Activated CD8-positive, alpha-beta T cell treated with anti-CD3 and anti-CD28 coated beads for 36 hours (primary cell): ENCODE data around the gene DRAM2. TPM values are rescaled to one million over a fixed set of nuclear protein-coding genes. Genes with fewer than 3 reads are reported as not detected.

Source experiments
- ATAC-seq: fragments of 200-7000 bp; cut with Tn5 transposase; one replicate; pipeline ENCODE4 v1.10.0; 2021; ENCODE audit warnings: mild to moderate bottlenecking, moderate library complexity
- CTCF ChIA-PET: fragments of 350-600 bp; sonication (Branson Sonifier 250); formaldehyde crosslinking; loops from one replicate; lab custom pipeline; 2021; ENCODE audit warnings: antibody characterized with exemption; lab: Charles Lee
- POLR2A ChIA-PET: fragments of 350-600 bp; sonication (Branson Sonifier 250); formaldehyde crosslinking; loops from one replicate; lab custom pipeline; 2021; ENCODE audit warnings: antibody characterized with exemption; lab: Charles Lee
- DNase-seq: peaks from one replicate; pipeline ENCODE4 v3.0.0-alpha.2; 2020
- H3K27ac Mint-ChIP-seq: one replicate; pipeline ENCODE4 v1.8.0; 2021; ENCODE audit warnings: mild to moderate bottlenecking, mixed read lengths
- H3K27me3 Mint-ChIP-seq: one replicate; pipeline ENCODE4 v1.8.0; 2021; ENCODE audit warnings: mixed read lengths
- H3K36me3 Mint-ChIP-seq: one replicate; pipeline ENCODE4 v1.8.0; 2021; ENCODE audit warnings: low read depth, mixed read lengths
- H3K4me1 Mint-ChIP-seq: one replicate; pipeline ENCODE4 v1.8.0; 2021; ENCODE audit warnings: low read depth, mixed read lengths
- H3K4me3 Mint-ChIP-seq: one replicate; pipeline ENCODE4 v1.8.0; 2021; ENCODE audit warnings: mild to moderate bottlenecking, moderate library complexity, mixed read lengths
- H3K9me3 Mint-ChIP-seq: one replicate; pipeline ENCODE4 v1.8.0; 2021; ENCODE audit warnings: mixed read lengths
- CTCF ChIP-seq: fragments of 200-600 bp; IDR thresholded peaks from one replicate; pipeline ENCODE4 v1.8.0; 2022; ENCODE audit warnings: antibody characterized with exemption, mild to moderate bottlenecking
- intact Hi-C: fragments of 100-400 bp; cut with micrococcal nuclease; formaldehyde crosslinking; loops from one replicate; pipeline ENCODE4 v1.10.0; 2022
- total RNA-seq, 2 experiments: library from RNA; stranded (reverse); gene quantifications; one replicate each; pipeline ENCODE4 v1.2.3, GENCODE V29; 2021

DRAM2 gene
- total RNA-seq, 2 experiments from 2014 or later = 27.5 to 37.2 TPM

- CTCF ChIA-PET = interaction anchor here (1.0 to 1.3 kb wide), 3 partner anchors 19 to 623 kb away, joined by 3 read pairs; no protein-coding TSS in a partner anchor
Measured at GRCh38 chr1:111145963-111146768, 6.3 kb upstream of the DRAM2 start.

GRCh38 chr1:111145542-111145941 is 5.6 kb upstream of the DRAM2 start:
- ATAC-seq (no peak), DNase-seq (no peak)
- POLR2A ChIA-PET = no interaction called here
- no peak for TF ChIP-seq CTCF
- Mint-ChIP-seq H3K27me3 (no peaks in the 10 kb centered on the region), H3K4me3 (no peak overlapping the region), H3K27ac (peak overlapping the region; percentile 77), H3K9me3 (no peaks in the 10 kb centered on the region), H3K4me1 (peaks cover 74% of the 10 kb centered on the region), H3K36me3 (peaks cover 37% of the 10 kb centered on the region)
- intact Hi-C loops = loop anchor here (5.0 kb wide), 1 partner anchor 52 kb away; no protein-coding TSS in a partner anchor
- CTCF ChIA-PET = interaction anchor here (1.0 kb wide), 2 partner anchors 78 to 624 kb away, joined by 3 read pairs; no protein-coding TSS in a partner anchor

More at GRCh38 chr1:111145963-111146768, 6.3 kb upstream of the DRAM2 start:
- no peaks in the 10 kb centered on the region for H3K27me3 Mint-ChIP-seq
- no peaks in the 10 kb centered on the region for H3K9me3 Mint-ChIP-seq
- ATAC-seq (peak; percentile 20), DNase-seq (no peak)
- H3K4me1 Mint-ChIP-seq = peaks cover 75% of the 10 kb centered on the region
- no peak for TF ChIP-seq CTCF
- intact Hi-C loops = loop anchor here (5.0 kb wide), 1 partner anchor 51 kb away; no protein-coding TSS in a partner anchor
- no peak overlapping the region for H3K4me3 Mint-ChIP-seq
- peaks cover 42% of the 10 kb centered on the region for H3K36me3 Mint-ChIP-seq
- peak overlapping the region; percentile 77 for H3K27ac Mint-ChIP-seq
- POLR2A ChIA-PET = no interaction called here

GRCh38 chr1:111142356-111142975 is 2.6 kb upstream of the DRAM2 start:
- peak overlapping the region; percentile 30 for H3K4me3 Mint-ChIP-seq
- ChIA-PET POLR2A (interaction anchor here (1.1 to 2.0 kb wide), 3 partner anchors 19 to 73 kb away, joined by 4 to 5 read pairs (median 5); no protein-coding TSS in a partner anchor), CTCF (interaction anchor here (1.1 to 2.6 kb wide), 4 partner anchors 15 to 112 kb away, joined by 3 to 8 read pairs (median 5); no protein-coding TSS in a partner anchor)

More at GRCh38 chr1:111142356-111142975, 2.6 kb upstream of the DRAM2 start:
- intact Hi-C loops = no loop called here
- no peak for TF ChIP-seq CTCF
- no peak overlapping the region for H3K27ac Mint-ChIP-seq
- no peak for ATAC-seq
- DNase-seq = no peak
- peaks cover 63% of the 10 kb centered on the region for H3K4me1 Mint-ChIP-seq
- H3K36me3 Mint-ChIP-seq = peaks cover 20% of the 10 kb centered on the region
- H3K9me3 Mint-ChIP-seq = no peaks in the 10 kb centered on the region
- no peaks in the 10 kb centered on the region for H3K27me3 Mint-ChIP-seq
